Mammary epithelial cell (primary cell): ENCODE measurements around the gene WRAP73.

Experiments
- EZH2 ChIP-seq: IDR thresholded peaks from 2 replicates; pipeline ENCODE4 v1.6.1; 2012; ENCODE audit warnings: low read length, inconsistent platforms, borderline replicate concordance
- TF ChIP-seq, protein P1 (sequence below), 2 donors: IDR thresholded peaks in 1 of 2; conservative IDR thresholded peaks in 1 of 2; 2 replicates each; pipeline ENCODE4 v1.5.1; 2011 to 2012; ENCODE audit warnings: inconsistent platforms in 2 of 2, low read length in 2 of 2, mild to moderate bottlenecking in 2 of 2, control low read depth in 1 of 2, low read depth in 1 of 2; ENCODE audit not compliant: insufficient read depth in 1 of 2; ENCODE audit errors: extremely low read depth in 1 of 2

- TF ChIP-seq, protein P1, sequence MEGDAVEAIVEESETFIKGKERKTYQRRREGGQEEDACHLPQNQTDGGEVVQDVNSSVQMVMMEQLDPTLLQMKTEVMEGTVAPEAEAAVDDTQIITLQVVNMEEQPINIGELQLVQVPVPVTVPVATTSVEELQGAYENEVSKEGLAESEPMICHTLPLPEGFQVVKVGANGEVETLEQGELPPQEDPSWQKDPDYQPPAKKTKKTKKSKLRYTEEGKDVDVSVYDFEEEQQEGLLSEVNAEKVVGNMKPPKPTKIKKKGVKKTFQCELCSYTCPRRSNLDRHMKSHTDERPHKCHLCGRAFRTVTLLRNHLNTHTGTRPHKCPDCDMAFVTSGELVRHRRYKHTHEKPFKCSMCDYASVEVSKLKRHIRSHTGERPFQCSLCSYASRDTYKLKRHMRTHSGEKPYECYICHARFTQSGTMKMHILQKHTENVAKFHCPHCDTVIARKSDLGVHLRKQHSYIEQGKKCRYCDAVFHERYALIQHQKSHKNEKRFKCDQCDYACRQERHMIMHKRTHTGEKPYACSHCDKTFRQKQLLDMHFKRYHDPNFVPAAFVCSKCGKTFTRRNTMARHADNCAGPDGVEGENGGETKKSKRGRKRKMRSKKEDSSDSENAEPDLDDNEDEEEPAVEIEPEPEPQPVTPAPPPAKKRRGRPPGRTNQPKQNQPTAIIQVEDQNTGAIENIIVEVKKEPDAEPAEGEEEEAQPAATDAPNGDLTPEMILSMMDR (conservative IDR thresholded peaks at IDR 0.05 in 1 of 2, IDR thresholded peaks at IDR 0.05 in 1 of 2; ENCODE audit: extremely low read depth in 1 of 2, insufficient read depth in 1 of 2, low read depth in 1 of 2, low read length in 2 of 2) = no peak
- TF ChIP-seq EZH2 = no peak
These were observed 23.6 kb upstream of the WRAP73 start for GRCh38 chr1:3673381-3674099.
